ENCODE results near the gene FSTL5.

- TF ChIP-seq CTCF (IDR thresholded peaks at IDR 0.05; ENCODE audit: borderline replicate concordance, extremely low read depth, low read length, poor library complexity, severe bottlenecking) (no peak), EZH2 (IDR thresholded peaks at IDR 0.05; ENCODE audit: borderline replicate concordance, low read depth, low read length, severe bottlenecking) (no peak)
These were observed 269.8 kb downstream of the FSTL5 start for GRCh38 chr4:161894014-161894413.

All from DND-41 (cell line).